ENCODE data around the gene FREM1. TPM values are rescaled to one million over a fixed set of nuclear protein-coding genes. Genes with fewer than 3 reads are reported as not detected.

FREM1 gene
- polyA plus RNA-seq, 1 donor from 2014 or later = 2.3 TPM

DNA sequence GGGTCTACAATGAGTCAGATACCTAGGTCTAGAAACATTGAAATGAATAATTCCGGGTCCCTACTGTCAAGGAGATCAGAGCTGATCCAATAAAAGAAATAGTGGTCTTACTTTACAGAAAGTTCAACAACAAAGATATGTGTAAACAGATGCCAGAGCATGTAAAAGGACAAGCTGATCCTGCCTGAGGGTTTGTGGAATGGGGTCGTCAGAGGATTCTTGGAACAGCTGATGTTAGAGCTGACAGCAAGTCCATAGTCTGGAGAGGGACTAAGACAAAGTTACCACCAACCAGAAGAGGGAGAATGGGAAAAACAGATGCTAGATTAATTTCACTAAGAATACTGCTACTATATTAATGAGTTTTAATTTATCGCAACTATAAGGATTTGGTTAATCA lies 71.5 kb downstream of the FREM1 start:
- H3K9me3 ChIP-seq (ENCODE audit: low read length) = no peaks in the 10 kb centered on the region

DNA sequence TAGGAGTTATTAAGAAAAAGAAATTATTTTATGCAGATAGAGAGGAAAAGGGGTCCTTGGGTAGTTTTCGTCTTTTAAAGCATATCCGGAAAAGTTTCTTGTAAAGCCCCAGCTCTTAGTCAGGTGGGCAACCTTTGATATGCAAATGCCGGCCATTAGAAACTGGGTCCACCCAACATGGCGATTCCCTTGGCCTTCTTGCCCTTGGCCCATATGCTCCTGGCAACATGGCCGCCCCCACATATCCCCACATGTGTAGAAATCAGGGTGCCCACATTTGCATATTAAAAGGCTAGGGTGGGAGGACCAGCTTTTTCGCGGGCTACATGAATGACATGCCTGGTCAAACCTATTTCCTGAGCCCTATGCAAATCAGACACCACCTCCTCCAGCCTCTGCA lies 73.3 kb downstream of the FREM1 start:
- Histone ChIP-seq H3F3A (ENCODE audit: insufficient read depth, low read length, poor library complexity, severe bottlenecking) (no peaks in the 10 kb centered on the region), H3K4me2 (ENCODE audit: low read length) (no peak overlapping the region), H3K27ac (ENCODE audit: low read length) (no peak overlapping the region), H3K27me3 (ENCODE audit: insufficient read depth, low read depth, low read length) (no peaks in the 10 kb centered on the region), H2AFZ (ENCODE audit: low read depth, low read length) (no peak overlapping the region), H3K9me3 (ENCODE audit: low read length) (no peaks in the 10 kb centered on the region), H3K4me3 (ENCODE audit: low read length) (no peak overlapping the region), H3K9me2 (ENCODE audit: insufficient read depth, low read length) (no peaks in the 10 kb centered on the region), H3K36me3 (ENCODE audit: insufficient read depth, low read length) (no peaks in the 10 kb centered on the region), H3K9ac (ENCODE audit: low read length) (no peak overlapping the region), H3K79me2 (replicated peaks; ENCODE audit: insufficient read depth, low read length) (no peaks in the 10 kb centered on the region), H4K20me1 (ENCODE audit: insufficient read depth) (no peaks in the 10 kb centered on the region)
- TF ChIP-seq MXI1 (conservative IDR thresholded peaks at IDR 0.05; ENCODE audit: poor library complexity, severe bottlenecking) (no peak), POLR2AphosphoS5 (IDR thresholded peaks at IDR 0.05) (no peak), EP300 (conservative IDR thresholded peaks at IDR 0.05; ENCODE audit: poor library complexity, severe bottlenecking) (no peak), RAD21 (conservative IDR thresholded peaks at IDR 0.05) (no peak), REST (IDR thresholded peaks at IDR 0.05; ENCODE audit: borderline replicate concordance) (no peak), EZH2 (IDR thresholded peaks at IDR 0.05; ENCODE audit: borderline replicate concordance, insufficient read depth, low read length, poor library complexity, severe bottlenecking) (no peak), SMC3 (conservative IDR thresholded peaks at IDR 0.05; ENCODE audit: poor library complexity) (no peak)
- TF ChIP-seq, protein P1, sequence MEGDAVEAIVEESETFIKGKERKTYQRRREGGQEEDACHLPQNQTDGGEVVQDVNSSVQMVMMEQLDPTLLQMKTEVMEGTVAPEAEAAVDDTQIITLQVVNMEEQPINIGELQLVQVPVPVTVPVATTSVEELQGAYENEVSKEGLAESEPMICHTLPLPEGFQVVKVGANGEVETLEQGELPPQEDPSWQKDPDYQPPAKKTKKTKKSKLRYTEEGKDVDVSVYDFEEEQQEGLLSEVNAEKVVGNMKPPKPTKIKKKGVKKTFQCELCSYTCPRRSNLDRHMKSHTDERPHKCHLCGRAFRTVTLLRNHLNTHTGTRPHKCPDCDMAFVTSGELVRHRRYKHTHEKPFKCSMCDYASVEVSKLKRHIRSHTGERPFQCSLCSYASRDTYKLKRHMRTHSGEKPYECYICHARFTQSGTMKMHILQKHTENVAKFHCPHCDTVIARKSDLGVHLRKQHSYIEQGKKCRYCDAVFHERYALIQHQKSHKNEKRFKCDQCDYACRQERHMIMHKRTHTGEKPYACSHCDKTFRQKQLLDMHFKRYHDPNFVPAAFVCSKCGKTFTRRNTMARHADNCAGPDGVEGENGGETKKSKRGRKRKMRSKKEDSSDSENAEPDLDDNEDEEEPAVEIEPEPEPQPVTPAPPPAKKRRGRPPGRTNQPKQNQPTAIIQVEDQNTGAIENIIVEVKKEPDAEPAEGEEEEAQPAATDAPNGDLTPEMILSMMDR (IDR thresholded peaks at IDR 0.05; ENCODE audit: poor library complexity, severe bottlenecking) = no peak

More for the DNA sequence above, 71.5 kb downstream of the FREM1 start:
- Histone ChIP-seq H3K4me2 (ENCODE audit: low read length) (no peak overlapping the region), H3K4me3 (ENCODE audit: low read length) (no peak overlapping the region), H3K27ac (ENCODE audit: low read length) (no peak overlapping the region), H3K27me3 (ENCODE audit: insufficient read depth, low read depth, low read length) (no peaks in the 10 kb centered on the region), H3K9me2 (ENCODE audit: insufficient read depth, low read length) (no peaks in the 10 kb centered on the region), H3F3A (ENCODE audit: insufficient read depth, low read length, poor library complexity, severe bottlenecking) (no peaks in the 10 kb centered on the region), H3K36me3 (ENCODE audit: insufficient read depth, low read length) (no peaks in the 10 kb centered on the region), H3K9ac (ENCODE audit: low read length) (no peak overlapping the region), H4K20me1 (ENCODE audit: insufficient read depth) (no peaks in the 10 kb centered on the region), H2AFZ (ENCODE audit: low read depth, low read length) (no peak overlapping the region), H3K79me2 (replicated peaks; ENCODE audit: insufficient read depth, low read length) (no peaks in the 10 kb centered on the region)
- TF ChIP-seq REST (IDR thresholded peaks at IDR 0.05; ENCODE audit: borderline replicate concordance) (no peak), EP300 (conservative IDR thresholded peaks at IDR 0.05; ENCODE audit: poor library complexity, severe bottlenecking) (no peak), TAF1 (IDR thresholded peaks at IDR 0.05; ENCODE audit: low read depth) (no peak), RAD21 (conservative IDR thresholded peaks at IDR 0.05) (no peak), EZH2 (IDR thresholded peaks at IDR 0.05; ENCODE audit: borderline replicate concordance, insufficient read depth, low read length, poor library complexity, severe bottlenecking) (no peak), MXI1 (conservative IDR thresholded peaks at IDR 0.05; ENCODE audit: poor library complexity, severe bottlenecking) (no peak), SMC3 (conservative IDR thresholded peaks at IDR 0.05; ENCODE audit: poor library complexity) (no peak), POLR2AphosphoS5 (IDR thresholded peaks at IDR 0.05) (no peak)
- TF ChIP-seq, protein P1 (IDR thresholded peaks at IDR 0.05; ENCODE audit: poor library complexity, severe bottlenecking) = no peak

Data from neural cell (in vitro differentiated cells).